B cell (primary cell): ENCODE measurements around the gene TM4SF5. TPM values are rescaled to one million over a fixed set of nuclear protein-coding genes. Genes with fewer than 3 reads are reported as not detected.

Experiments used
- ATAC-seq: fragments of 200-7000 bp; cut with Tn5 transposase; one replicate; pipeline ENCODE4 v1.10.0; 2021; ENCODE audit warnings: low read depth, mild to moderate bottlenecking, moderate number of reproducible peaks, moderate library complexity
- CTCF ChIA-PET: fragments of 350-600 bp; sonication (Branson Sonifier 250); formaldehyde crosslinking; loops from one replicate; lab custom pipeline; 2021; ENCODE audit warnings: antibody characterized with exemption, inconsistent platforms; lab: Charles Lee
- POLR2A ChIA-PET: fragments of 350-600 bp; sonication (Branson Sonifier 250); formaldehyde crosslinking; loops from one replicate; lab custom pipeline; 2021; ENCODE audit warnings: antibody characterized with exemption; lab: Charles Lee
- DNase-seq: peaks from one replicate; pipeline ENCODE4 v3.0.0; 2013
- H2AFZ ChIP-seq: 2 replicates; pipeline ENCODE4 v1.6.1; 2012; ENCODE audit warnings: mild to moderate bottlenecking, low read depth, low read length; ENCODE audit not compliant: insufficient read depth, poor library complexity, severe bottlenecking
- H3K27ac ChIP-seq, 2 donors: 1 replicate in 1 of 2; 2 replicates in 1 of 2; pipeline ENCODE4 v1.5.1; 2012 to 2013; ENCODE audit warnings: low read length in 2 of 2, mild to moderate bottlenecking in 2 of 2, moderate library complexity in 1 of 2
- H3K27me3 ChIP-seq, 4 experiments: fragments of 200-600 bp in 1 of 4; sonication (generic) in 1 of 4; replicated peaks in 1 of 4; 1 replicate in 2 of 4; 2 replicates in 2 of 4; pipeline versions ENCODE4 v1.6.1 to v1.7.0; 2013 to 2016; ENCODE audit warnings: low read length in 3 of 4, mild to moderate bottlenecking in 2 of 4, mixed read lengths in 1 of 4, moderate library complexity in 1 of 4; ENCODE audit not compliant: insufficient read depth in 4 of 4, control insufficient read depth in 3 of 4; ENCODE audit errors: control extremely low read depth in 1 of 4
- H3K36me3 ChIP-seq, 2 experiments: replicated peaks in 1 of 2; 1 replicate in 1 of 2; 2 replicates in 1 of 2; pipeline versions ENCODE4 v1.6.1 to v1.7.1; 2013; ENCODE audit warnings: low read length in 1 of 2; ENCODE audit not compliant: insufficient read depth in 2 of 2, control insufficient read depth in 1 of 2; ENCODE audit errors: control extremely low read depth in 1 of 2, extremely low read depth in 1 of 2
- H3K4me1 ChIP-seq, 2 donors: fragments of 200-600 bp in 1 of 2; sonication (generic) in 1 of 2; 1 replicate in 1 of 2; 2 replicates in 1 of 2; pipeline versions ENCODE4 v1.5.1 to v1.6.1; 2013 to 2017; ENCODE audit warnings: low read length in 2 of 2; ENCODE audit not compliant: control insufficient read depth in 2 of 2, insufficient read depth in 2 of 2
- H3K4me2 ChIP-seq: replicated peaks from 2 replicates; pipeline ENCODE3; 2012; ENCODE audit warnings: mild to moderate bottlenecking, low read depth, low read length; ENCODE audit not compliant: poor library complexity, severe bottlenecking
- H3K4me3 ChIP-seq, 5 experiments: fragments of 200-600 bp in 1 of 5; sonication (generic) in 1 of 5; 1 replicate in 3 of 5; 2 replicates in 2 of 5; pipeline versions ENCODE4 v1.5.1 to v1.7.0; 2011 to 2016; ENCODE audit warnings: low read length in 4 of 5, mild to moderate bottlenecking in 4 of 5, low read depth in 2 of 5, control low read depth in 1 of 5, moderate library complexity in 1 of 5; ENCODE audit not compliant: insufficient read depth in 1 of 5; ENCODE audit errors: control extremely low read depth in 1 of 5, extremely low read depth in 1 of 5
- H3K79me2 ChIP-seq: fragments of 200-600 bp; sonication (generic); one replicate; pipeline ENCODE4 v1.6.0; 2016; ENCODE audit warnings: low read length; ENCODE audit not compliant: control insufficient read depth, insufficient read depth
- H3K9ac ChIP-seq: fragments of 200-600 bp; sonication (generic); 2 replicates; pipeline ENCODE4 v1.6.1; 2017; ENCODE audit warnings: mild to moderate bottlenecking, low read length, moderate library complexity
- H3K9me3 ChIP-seq, 3 donors: one replicate each; pipeline versions ENCODE4 v1.6.1 to v1.7.1; 2013; ENCODE audit warnings: low read length in 2 of 3; ENCODE audit not compliant: control insufficient read depth in 2 of 3, insufficient read depth in 1 of 3; ENCODE audit errors: control extremely low read depth in 1 of 3
- H4K20me1 ChIP-seq: 2 replicates; pipeline ENCODE4 v1.6.0; 2012; ENCODE audit warnings: mild to moderate bottlenecking, low read length; ENCODE audit not compliant: insufficient read depth, control insufficient read depth, poor library complexity, severe bottlenecking
- H3K27ac Mint-ChIP-seq: one replicate; pipeline ENCODE4 v1.8.0; 2021; ENCODE audit warnings: mixed read lengths
- H3K27me3 Mint-ChIP-seq: one replicate; pipeline ENCODE4 v1.8.0; 2021; ENCODE audit warnings: mixed read lengths
- H3K4me1 Mint-ChIP-seq: one replicate; pipeline ENCODE4 v1.8.0; 2021; ENCODE audit warnings: mixed read lengths
- H3K4me3 Mint-ChIP-seq: one replicate; pipeline ENCODE4 v1.8.0; 2021; ENCODE audit warnings: mixed read lengths
- H3K9me3 Mint-ChIP-seq: one replicate; pipeline ENCODE4 v1.8.0; 2022; ENCODE audit warnings: mixed read lengths; ENCODE audit not compliant: insufficient read depth
- EZH2 ChIP-seq: IDR thresholded peaks from 2 replicates; pipeline ENCODE4 v1.6.1; 2012; ENCODE audit warnings: borderline replicate concordance, low read depth, mild to moderate bottlenecking, moderate library complexity, low read length; ENCODE audit not compliant: insufficient read depth, poor library complexity, severe bottlenecking
- WGBS: methylation state at CpG from one replicate; pipeline ENCODE4 v1.1.5; 2013; ENCODE audit warnings: missing lambda C conversion rate; ENCODE audit not compliant: insufficient coverage; 5-methylcytosine and 5-hydroxymethylcytosine counted together
- intact Hi-C: fragments of 100-400 bp; cut with micrococcal nuclease; formaldehyde crosslinking; loops from one replicate; pipeline ENCODE4 v1.10.0; 2022
- polyA plus RNA-seq: library from polyadenylated mRNA; depleted of rRNA; stranded (reverse); fragments of >200 nt; gene quantifications from 2 replicates; pipeline ENCODE4 v1.2.3, GENCODE V29; 2012
- total RNA-seq, 2 donors: library from RNA; stranded (reverse); fragments of 120-200 nt in 1 of 2; gene quantifications; 1 replicate in 1 of 2; 2 replicates in 1 of 2; pipeline versions ENCODE4 v1.2.3 to v1.2.4, GENCODE V29; 2013 to 2022
- TF ChIP-seq, protein P1 (sequence below): fragments of 200-600 bp; IDR thresholded peaks from one replicate; pipeline ENCODE4 v1.8.0; 2022; ENCODE audit warnings: antibody characterized with exemption, mild to moderate bottlenecking

TM4SF5 gene
- total and polyA plus RNA-seq, 2 donors (not counting 1 experiment from before 2014, with no cell fraction given): not detected

DNA sequence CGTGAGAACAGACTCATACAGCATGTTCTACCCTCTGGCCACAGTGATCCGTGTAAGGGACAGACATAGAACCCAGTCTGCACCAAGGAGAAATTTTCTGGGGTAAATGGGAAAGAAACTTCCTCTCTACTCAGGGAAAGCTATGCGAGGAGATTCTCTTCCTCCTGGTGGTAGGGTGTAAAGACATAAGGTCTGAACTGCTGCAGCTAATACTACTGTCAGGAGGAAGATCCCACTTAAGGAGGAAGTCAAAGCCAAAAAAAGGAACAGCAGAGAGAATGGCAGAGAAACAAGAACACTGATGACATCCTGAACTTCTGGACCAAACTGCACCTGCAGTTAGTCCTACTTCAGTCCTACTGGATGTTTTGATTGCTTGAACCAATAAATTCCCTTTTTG, 7.1 kb upstream of the TM4SF5 start:
- Histone ChIP-seq H3K27me3 (peaks cover 0 to 3% (median 0%) of the 10 kb centered on the region in 4 experiments), H3K4me1 (peaks cover 0 to 3% of the 10 kb centered on the region in 2 donors), H4K20me1 (no peaks in the 10 kb centered on the region), H3K9ac (no peak overlapping the region), H3K4me3 (no peak overlapping the region), H3K9me3 (no peaks in the 10 kb centered on the region), H3K36me3 (no peaks in the 10 kb centered on the region), H2AFZ (no peak overlapping the region), H3K79me2 (no peaks in the 10 kb centered on the region), H3K4me2 (no peak overlapping the region), H3K27ac (no peak overlapping the region)
- peaks cover 6% of the 10 kb centered on the region for H3K27me3 Mint-ChIP-seq
- intact Hi-C loops: no loop called here
- H3K4me1 Mint-ChIP-seq: peaks cover 4% of the 10 kb centered on the region
- no peak overlapping the region for H3K27ac Mint-ChIP-seq
- H3K4me3 Mint-ChIP-seq: no peak overlapping the region
- TF ChIP-seq, protein P1, sequence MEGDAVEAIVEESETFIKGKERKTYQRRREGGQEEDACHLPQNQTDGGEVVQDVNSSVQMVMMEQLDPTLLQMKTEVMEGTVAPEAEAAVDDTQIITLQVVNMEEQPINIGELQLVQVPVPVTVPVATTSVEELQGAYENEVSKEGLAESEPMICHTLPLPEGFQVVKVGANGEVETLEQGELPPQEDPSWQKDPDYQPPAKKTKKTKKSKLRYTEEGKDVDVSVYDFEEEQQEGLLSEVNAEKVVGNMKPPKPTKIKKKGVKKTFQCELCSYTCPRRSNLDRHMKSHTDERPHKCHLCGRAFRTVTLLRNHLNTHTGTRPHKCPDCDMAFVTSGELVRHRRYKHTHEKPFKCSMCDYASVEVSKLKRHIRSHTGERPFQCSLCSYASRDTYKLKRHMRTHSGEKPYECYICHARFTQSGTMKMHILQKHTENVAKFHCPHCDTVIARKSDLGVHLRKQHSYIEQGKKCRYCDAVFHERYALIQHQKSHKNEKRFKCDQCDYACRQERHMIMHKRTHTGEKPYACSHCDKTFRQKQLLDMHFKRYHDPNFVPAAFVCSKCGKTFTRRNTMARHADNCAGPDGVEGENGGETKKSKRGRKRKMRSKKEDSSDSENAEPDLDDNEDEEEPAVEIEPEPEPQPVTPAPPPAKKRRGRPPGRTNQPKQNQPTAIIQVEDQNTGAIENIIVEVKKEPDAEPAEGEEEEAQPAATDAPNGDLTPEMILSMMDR: no peak
- no peak for TF ChIP-seq EZH2
- no peak for DNase-seq
- WGBS: no CpG with 5 or more reads among the region's 3 CpGs
- CTCF ChIA-PET: no interaction called here
- no peaks in the 10 kb centered on the region for H3K9me3 Mint-ChIP-seq
- no peak for ATAC-seq
- POLR2A ChIA-PET: no interaction called here

DNA sequence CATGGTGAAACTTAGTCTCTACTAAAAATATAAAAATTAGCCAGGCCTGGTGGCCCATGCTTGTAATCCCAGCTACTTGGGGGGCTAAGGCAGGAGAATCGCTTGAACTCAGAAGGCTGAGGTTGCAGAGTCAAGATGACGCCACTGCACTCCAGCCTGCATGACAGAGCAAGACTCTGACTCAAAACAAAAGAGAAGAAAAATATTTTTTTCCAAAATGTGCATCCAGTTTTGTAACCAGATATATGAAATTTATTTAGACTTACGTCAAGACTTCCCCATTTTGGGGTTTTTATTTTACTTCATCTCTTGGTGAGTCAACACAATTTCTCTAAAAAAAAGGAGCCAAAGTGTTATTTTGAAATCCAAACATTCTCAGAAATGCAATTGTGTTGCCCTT, 5.5 kb upstream of the TM4SF5 start:
- no peaks in the 10 kb centered on the region for H3K9me3 Mint-ChIP-seq
- ChIA-PET CTCF (no interaction called here), POLR2A (interaction anchor here (0.7 kb wide), 1 partner anchor 54 kb away, joined by 5 read pairs; no protein-coding TSS in a partner anchor)
- Histone ChIP-seq H3K4me2 (no peak overlapping the region), H3K27me3 (peaks cover 0 to 3% (median 0%) of the 10 kb centered on the region in 4 experiments), H2AFZ (no peak overlapping the region), H3K9me3 (no peaks in the 10 kb centered on the region), H3K9ac (no peak overlapping the region), H4K20me1 (no peaks in the 10 kb centered on the region), H3K4me3 (no peak overlapping the region), H3K4me1 (peaks cover 0 to 3% of the 10 kb centered on the region in 2 donors), H3K79me2 (no peaks in the 10 kb centered on the region), H3K27ac (no peak overlapping the region), H3K36me3 (no peaks in the 10 kb centered on the region)
- TF ChIP-seq, protein P1: no peak
- no peak for TF ChIP-seq EZH2
- no peak overlapping the region for H3K27ac Mint-ChIP-seq
- no peak for DNase-seq
- WGBS: 80% methylated on average over 1 of the region's 3 CpGs
- ATAC-seq: no peak
- H3K4me3 Mint-ChIP-seq: no peak overlapping the region
- intact Hi-C loops: no loop called here
- peaks cover 4% of the 10 kb centered on the region for H3K4me1 Mint-ChIP-seq
- peaks cover 2% of the 10 kb centered on the region for H3K27me3 Mint-ChIP-seq
